Prostate gland (tissue), 2 donors: ENCODE data around the gene EEF1G.

ENCODE experiments used
- CTCF ChIP-seq, 4 experiments: fragments of 200-600 bp in 2 of 4; fragments of 450-650 bp in 2 of 4; sonication (generic) in 2 of 4; IDR thresholded peaks; 1 replicate in 3 of 4; 2 replicates in 1 of 4; pipeline ENCODE4 v1.5.1; 2016 to 2019; ENCODE audit warnings: antibody characterized with exemption in 4 of 4, mild to moderate bottlenecking in 2 of 4, moderate library complexity in 2 of 4
- POLR2A ChIP-seq: fragments of 450-650 bp; IDR thresholded peaks from one replicate; pipeline ENCODE4 v1.6.1; 2016; ENCODE audit warnings: antibody characterized with exemption, mild to moderate bottlenecking

GRCh38 chr11:62605467-62605866 lies 31.8 kb upstream of the EEF1G start:
- TF ChIP-seq CTCF (IDR thresholded peaks at IDR 0.05) (no peak), POLR2A (no peak)
